ENCODE results near the gene MYH7.
"Not testable (repeated sequence)": the region's sequence is repeated elsewhere in the genome, so short reads cannot be mapped to it uniquely, and the experiment has no call there.

The MYH7 gene

GRCh38 chr14:23430016-23430722 is 5.3 kb downstream of the MYH7 start:
- DNase-seq: no peak

- DNase-seq: no peak
Observed at GRCh38 chr14:23428686-23429495, 6.6 kb downstream of the MYH7 start.

- DNase-seq: not testable (repeated sequence)
Observed at GRCh38 chr14:23425798-23426197, 9.7 kb downstream of the MYH7 start.

GRCh38 chr14:23425169-23425568 is 10.3 kb downstream of the MYH7 start:
- DNase-seq: no peak

GRCh38 chr14:23423657-23424056 is 11.8 kb downstream of the MYH7 start:
- no peak for DNase-seq

- no peak for DNase-seq
Observed at GRCh38 chr14:23421594-23421993, 13.9 kb downstream of the MYH7 start.

- DNase-seq: not testable (repeated sequence)
Observed at GRCh38 chr14:23419646-23420045, 15.8 kb downstream of the MYH7 start.

- no peak for DNase-seq
Observed at GRCh38 chr14:23418021-23418420, 17.4 kb downstream of the MYH7 start.

- not testable (repeated sequence) for DNase-seq
Observed at GRCh38 chr14:23417269-23417668, 18.2 kb downstream of the MYH7 start.

- no peak for DNase-seq
Observed at GRCh38 chr14:23416801-23417200, 18.7 kb downstream of the MYH7 start.

- no peak for DNase-seq
Observed at GRCh38 chr14:23415821-23416778, 19.4 kb downstream of the MYH7 start.

- no peak for DNase-seq
Observed at GRCh38 chr14:23414906-23415820, 20.3 kb downstream of the MYH7 start.

GRCh38 chr14:23414254-23414653 is 21.2 kb downstream of the MYH7 start:
- DNase-seq: no peak

GRCh38 chr14:23413681-23414080 is 21.8 kb downstream of the MYH7 start:
- DNase-seq: no peak

GRCh38 chr14:23411563-23412525 is 23.6 kb downstream of the MYH7 start:
- no peak for DNase-seq

GRCh38 chr14:23409966-23410635 is 25.4 kb downstream of the MYH7 start:
- no peak for DNase-seq

- no peak for DNase-seq
Observed at GRCh38 chr14:23409475-23409874, 26.0 kb downstream of the MYH7 start.

GRCh38 chr14:23408307-23408630 is 27.2 kb downstream of the MYH7 start:
- DNase-seq: no peak

GRCh38 chr14:23407516-23408306 is 27.7 kb downstream of the MYH7 start, which contains the start of gene MYH6:
MYH6 (minus strand) TSS chr14:23408273; CDS start chr14:23407223, 1,050 bp downstream.
- no peak for DNase-seq
